ENCODE measurements around the gene RNF181.

The RNF181 gene

DNA sequence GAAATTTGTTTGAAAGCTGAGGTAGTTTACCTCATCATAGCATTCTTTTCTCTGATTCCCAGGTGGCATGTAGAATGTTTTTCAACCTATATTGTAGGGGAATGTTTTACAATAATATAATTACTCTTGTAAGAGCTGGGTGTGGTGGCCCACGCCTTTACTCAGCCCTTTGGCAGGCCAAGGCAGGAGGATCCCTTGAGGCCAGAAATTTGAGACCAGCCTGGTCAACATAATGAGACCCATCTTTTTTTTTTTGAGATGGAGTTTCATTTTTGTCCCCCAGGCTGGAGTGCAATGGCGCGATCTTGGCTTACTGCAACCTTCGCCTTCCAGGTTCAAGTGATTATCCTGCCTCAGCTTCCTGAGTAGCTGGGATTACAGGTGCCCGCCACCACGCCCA, 24.1 kb downstream of the RNF181 start:
- no peak for DNase-seq

DNA sequence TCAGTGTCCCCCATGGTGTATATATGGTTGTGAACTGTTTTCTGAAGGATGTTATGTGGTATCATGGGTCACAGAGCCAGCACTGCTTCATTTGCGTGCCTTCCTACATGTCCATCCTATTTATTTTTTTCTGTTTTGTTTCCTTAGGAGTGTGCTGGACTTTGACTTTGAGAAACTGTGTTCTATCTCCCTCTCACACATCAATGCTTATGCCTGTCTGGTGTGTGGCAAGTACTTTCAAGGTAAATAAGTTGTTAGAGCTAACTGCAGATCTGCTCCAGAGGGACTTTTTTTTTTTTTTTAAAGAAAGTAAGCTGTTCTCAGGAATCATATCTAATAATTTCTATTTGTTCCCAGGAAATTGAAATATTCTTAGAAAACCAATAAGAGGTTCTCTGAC, 25.8 kb downstream of the RNF181 start:
- DNase-seq, result no peak

DNA sequence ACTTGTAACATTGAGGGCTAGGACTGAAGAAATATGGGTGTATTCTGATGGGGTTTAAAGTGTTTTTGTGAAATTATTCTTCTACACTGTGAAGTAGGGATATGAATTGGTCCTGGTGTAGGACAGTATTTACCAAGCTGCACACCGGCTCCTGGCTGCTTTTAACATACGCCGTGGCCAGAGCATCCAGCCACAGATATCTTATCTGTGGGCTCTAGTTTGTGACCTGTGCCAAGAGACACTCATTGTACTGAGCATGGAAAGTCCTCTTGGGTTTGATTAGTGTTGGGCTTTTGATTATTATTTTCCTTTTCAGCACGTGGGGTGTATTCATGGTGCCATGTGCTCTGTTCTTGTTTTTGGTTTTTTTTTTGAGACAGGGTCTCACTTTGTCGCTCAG, 28.4 kb downstream of the RNF181 start:
- DNase-seq, result no peak

- no peak for DNase-seq
Measured at GRCh38 chr2:85628658-85629057, 33.1 kb downstream of the RNF181 start.

DNA sequence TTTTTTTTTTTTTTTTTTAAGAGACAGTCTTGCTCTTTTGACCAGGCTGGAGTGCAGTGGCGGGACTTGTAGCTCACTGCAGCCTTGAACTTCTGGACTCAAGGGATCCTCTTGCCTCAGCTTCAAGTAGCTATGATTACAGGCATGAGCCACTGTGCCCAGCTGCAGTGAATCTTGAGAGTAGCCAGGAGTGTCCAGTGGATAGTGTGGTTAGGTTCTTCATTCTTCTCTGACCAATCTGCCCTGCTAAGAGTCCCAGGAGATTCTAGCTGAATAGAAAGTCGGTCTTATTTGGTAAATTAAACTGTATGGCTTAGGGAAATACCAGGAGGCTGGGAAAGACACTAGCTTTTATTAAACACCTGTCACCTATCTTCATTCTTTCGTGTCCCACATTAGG, 35.8 kb downstream of the RNF181 start:
- no peak for DNase-seq

GRCh38 chr2:85635011-85635410, 39.5 kb downstream of the RNF181 start:
- no peak for DNase-seq

GRCh38 chr2:85635636-85636035, 40.1 kb downstream of the RNF181 start:
- DNase-seq, result no peak

GRCh38 chr2:85642725-85643124, 47.2 kb downstream of the RNF181 start:
- no peak for DNase-seq

DNA sequence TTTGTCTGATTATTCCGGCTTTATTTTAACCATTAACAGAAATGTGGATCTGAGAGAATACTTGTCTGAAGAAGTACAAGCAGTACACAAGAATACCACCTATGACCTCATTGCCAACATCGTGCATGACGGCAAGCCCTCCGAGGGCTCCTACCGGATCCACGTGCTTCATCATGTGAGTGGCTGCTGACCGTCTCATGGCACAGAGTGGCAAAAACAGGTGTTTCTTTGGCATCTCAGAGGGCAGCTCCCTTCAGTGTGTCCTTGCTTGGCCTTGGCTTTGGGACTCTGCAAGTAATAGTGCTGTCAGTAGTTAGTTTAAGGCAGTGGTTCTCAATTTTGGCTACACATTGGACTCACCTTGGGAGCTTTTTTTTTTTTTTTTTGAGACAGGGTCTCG, 49.4 kb downstream of the RNF181 start:
- no peak for DNase-seq

DNA sequence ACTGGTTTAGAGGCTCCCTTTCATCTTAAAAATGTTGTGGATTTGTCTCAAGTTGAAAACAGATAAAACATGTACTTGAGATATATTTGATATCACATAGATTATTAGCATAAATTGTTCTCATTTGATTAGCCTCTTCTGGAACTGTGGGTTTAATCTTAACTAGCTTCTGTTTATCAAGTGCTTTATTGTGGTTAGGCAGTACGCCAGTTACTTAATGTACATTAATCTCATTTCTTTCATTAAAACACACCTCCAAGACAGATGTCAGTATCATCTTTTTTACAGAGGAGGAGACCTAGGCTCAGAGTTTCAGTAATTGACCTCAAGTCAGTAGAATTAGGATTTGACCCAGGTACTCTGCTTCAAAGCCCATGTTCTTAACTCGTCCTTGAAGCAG, 50.6 kb downstream of the RNF181 start:
- DNase-seq, result no peak

Data from SHP77 (cell line).